OCI-LY1 (cell line): Measurements from ENCODE around the gene MRPL40.

Experiments used
- EZH2 ChIP-seq: fragments of 200-600 bp; sonication (generic), shearing (Covaris generic); IDR thresholded peaks from 2 replicates; pipeline ENCODE4 v1.8.0; 2017; ENCODE audit warnings: borderline replicate concordance, mixed run types, mild to moderate bottlenecking, antibody characterized with exemption, low read length, moderate library complexity, mixed read lengths
- TF ChIP-seq, protein P1 (sequence below): fragments of 200-600 bp; sonication (generic), shearing (Covaris generic); IDR thresholded peaks from 2 replicates; pipeline ENCODE4 v1.5.1; 2017; ENCODE audit warnings: mild to moderate bottlenecking, antibody characterized with exemption, low read length, moderate library complexity, mixed read lengths

DNA sequence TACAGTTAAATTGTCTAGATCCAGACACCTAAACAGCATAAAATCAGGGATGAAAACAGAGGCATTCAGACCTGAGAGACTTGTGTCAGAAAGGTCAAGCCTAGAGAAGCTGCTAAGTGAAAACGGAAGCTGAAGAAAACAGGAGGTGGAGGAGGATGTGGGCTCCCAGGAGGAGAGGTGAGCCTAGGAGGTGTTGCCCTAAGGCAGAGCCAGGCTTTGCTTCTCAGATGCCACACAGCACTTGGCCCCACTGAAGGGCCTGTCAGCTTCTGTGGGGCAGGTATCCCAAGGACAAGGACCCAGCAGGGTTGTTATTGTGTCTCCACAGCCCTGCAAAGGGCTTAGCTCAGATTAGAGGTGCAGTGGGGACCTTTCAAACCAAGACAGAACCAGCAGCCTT is 32.2 kb downstream of the MRPL40 start:
- TF ChIP-seq, protein P1, sequence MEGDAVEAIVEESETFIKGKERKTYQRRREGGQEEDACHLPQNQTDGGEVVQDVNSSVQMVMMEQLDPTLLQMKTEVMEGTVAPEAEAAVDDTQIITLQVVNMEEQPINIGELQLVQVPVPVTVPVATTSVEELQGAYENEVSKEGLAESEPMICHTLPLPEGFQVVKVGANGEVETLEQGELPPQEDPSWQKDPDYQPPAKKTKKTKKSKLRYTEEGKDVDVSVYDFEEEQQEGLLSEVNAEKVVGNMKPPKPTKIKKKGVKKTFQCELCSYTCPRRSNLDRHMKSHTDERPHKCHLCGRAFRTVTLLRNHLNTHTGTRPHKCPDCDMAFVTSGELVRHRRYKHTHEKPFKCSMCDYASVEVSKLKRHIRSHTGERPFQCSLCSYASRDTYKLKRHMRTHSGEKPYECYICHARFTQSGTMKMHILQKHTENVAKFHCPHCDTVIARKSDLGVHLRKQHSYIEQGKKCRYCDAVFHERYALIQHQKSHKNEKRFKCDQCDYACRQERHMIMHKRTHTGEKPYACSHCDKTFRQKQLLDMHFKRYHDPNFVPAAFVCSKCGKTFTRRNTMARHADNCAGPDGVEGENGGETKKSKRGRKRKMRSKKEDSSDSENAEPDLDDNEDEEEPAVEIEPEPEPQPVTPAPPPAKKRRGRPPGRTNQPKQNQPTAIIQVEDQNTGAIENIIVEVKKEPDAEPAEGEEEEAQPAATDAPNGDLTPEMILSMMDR, result no peak
- no peak for TF ChIP-seq EZH2
